HEK293 (cell line): ENCODE measurements around the gene FNTB.

Experiments
- CTCF ChIA-PET: fragments of 350-600 bp; formaldehyde crosslinking; extraction: SDS; loops from one replicate; lab custom pipeline; 2021; ENCODE audit warnings: antibody characterized with exemption; lab: Yijun Ruan, JAX
- POLR2A ChIA-PET: fragments of 300-600 bp; formaldehyde crosslinking; extraction: SDS; loops from one replicate; lab custom pipeline; 2020; ENCODE audit warnings: antibody characterized with exemption, inconsistent platforms; lab: Yijun Ruan, JAX
- H3K27ac ChIP-seq: fragments of 200-500 bp; sonication (Bioruptor generic); 2 replicates; pipeline ENCODE4 v1.5.1; 2014; ENCODE audit warnings: low read depth, low read length, control low read depth, inconsistent platforms; ENCODE audit errors: extremely low read depth
- H3K36me3 ChIP-seq, 2 experiments: fragments of 200-500 bp in 1 of 2; sonication (Bioruptor generic) in 1 of 2; 1 replicate in 1 of 2; 2 replicates in 1 of 2; pipeline ENCODE4 v1.5.1; 2014 to 2017; ENCODE audit warnings: inconsistent platforms in 2 of 2, low read length in 2 of 2; ENCODE audit not compliant: control insufficient read depth in 2 of 2, insufficient read depth in 1 of 2
- H3K4me1 ChIP-seq: fragments of 200-500 bp; sonication (Bioruptor generic); 2 replicates; pipeline ENCODE4 v1.5.1; 2014; ENCODE audit warnings: mild to moderate bottlenecking, low read length, inconsistent platforms; ENCODE audit not compliant: control insufficient read depth, insufficient read depth
- H3K4me3 ChIP-seq: 2 replicates; pipeline ENCODE4 v1.5.1; 2011; ENCODE audit warnings: low read depth, mild to moderate bottlenecking, control low read depth, low read length, moderate library complexity
- H3K9me3 ChIP-seq: fragments of 200-500 bp; sonication (Bioruptor generic); 2 replicates; pipeline ENCODE4 v1.5.1; 2014; ENCODE audit warnings: low read depth, low read length, inconsistent platforms; ENCODE audit not compliant: control insufficient read depth, insufficient read depth
- BCL6B ChIP-seq: fragments of 450-650 bp; formaldehyde crosslinking; IDR thresholded peaks from 2 replicates; pipeline ENCODE4 v1.5.1; 2017; ENCODE audit warnings: missing biosample characterization, missing genetic modification characterization
- GFI1B ChIP-seq: fragments of 450-650 bp; formaldehyde crosslinking; IDR thresholded peaks from 2 replicates; pipeline ENCODE4 v1.5.1; 2016; ENCODE audit warnings: missing biosample characterization, missing genetic modification characterization
- GLIS2 ChIP-seq: fragments of 450-650 bp; formaldehyde crosslinking; IDR thresholded peaks from 2 replicates; pipeline ENCODE4 v1.5.1; 2016; ENCODE audit warnings: missing biosample characterization, missing genetic modification characterization
- KLF1 ChIP-seq: fragments of 450-650 bp; formaldehyde crosslinking; IDR thresholded peaks from 2 replicates; pipeline ENCODE4 v1.5.1; 2016; ENCODE audit warnings: missing biosample characterization, missing genetic modification characterization
- KLF16 ChIP-seq: fragments of 450-650 bp; formaldehyde crosslinking; IDR thresholded peaks from 2 replicates; pipeline ENCODE4 v1.5.1; 2017; ENCODE audit warnings: missing biosample characterization, missing genetic modification characterization
- MYNN ChIP-seq: fragments of 450-650 bp; formaldehyde crosslinking; IDR thresholded peaks from 2 replicates; pipeline ENCODE4 v1.5.1; 2016; ENCODE audit warnings: missing biosample characterization, missing genetic modification characterization, borderline replicate concordance
- OVOL3 ChIP-seq: fragments of 450-650 bp; formaldehyde crosslinking; IDR thresholded peaks from 2 replicates; pipeline ENCODE4 v1.5.1; 2016; ENCODE audit warnings: missing biosample characterization, missing genetic modification characterization
- REPIN1 ChIP-seq: fragments of 450-650 bp; formaldehyde crosslinking; IDR thresholded peaks from 2 replicates; pipeline ENCODE4 v1.5.1; 2017; ENCODE audit warnings: missing biosample characterization, missing genetic modification characterization, low read depth
- REST ChIP-seq: fragments of 450-650 bp; formaldehyde crosslinking; IDR thresholded peaks from 2 replicates; pipeline ENCODE4 v1.5.1; 2016; ENCODE audit warnings: missing biosample characterization, missing genetic modification characterization
- SCRT2 ChIP-seq: fragments of 450-650 bp; formaldehyde crosslinking; IDR thresholded peaks from 2 replicates; pipeline ENCODE4 v1.5.1; 2016; ENCODE audit warnings: missing biosample characterization, missing genetic modification characterization
- TCF7L2 ChIP-seq: IDR thresholded peaks from 2 replicates; pipeline ENCODE4 v1.6.1; 2011; ENCODE audit warnings: low read depth, mild to moderate bottlenecking, inconsistent platforms, low read length, moderate library complexity, borderline replicate concordance
- ZBTB11 ChIP-seq: fragments of 450-650 bp; formaldehyde crosslinking; conservative IDR thresholded peaks from 2 replicates; pipeline ENCODE4 v1.5.1; 2016; ENCODE audit warnings: low read depth, missing biosample characterization, missing genetic modification characterization
- ZBTB20 ChIP-seq: fragments of 450-650 bp; formaldehyde crosslinking; IDR thresholded peaks from 2 replicates; pipeline ENCODE4 v1.5.1; 2016; ENCODE audit warnings: missing biosample characterization, missing genetic modification characterization
- ZFHX2 ChIP-seq: fragments of 450-650 bp; formaldehyde crosslinking; conservative IDR thresholded peaks from 2 replicates; pipeline ENCODE4 v1.5.1; 2016; ENCODE audit warnings: missing biosample characterization, missing genetic modification characterization
- ZNF114 ChIP-seq: fragments of 450-650 bp; formaldehyde crosslinking; IDR thresholded peaks from 2 replicates; pipeline ENCODE4 v1.5.0; 2017; ENCODE audit warnings: missing biosample characterization, missing genetic modification characterization
- ZNF132 ChIP-seq: fragments of 450-650 bp; formaldehyde crosslinking; IDR thresholded peaks from 2 replicates; pipeline ENCODE4 v1.5.1; 2017; ENCODE audit warnings: missing biosample characterization, missing genetic modification characterization, borderline replicate concordance
- ZNF140 ChIP-seq: fragments of 450-650 bp; formaldehyde crosslinking; IDR thresholded peaks from 2 replicates; pipeline ENCODE4 v1.5.1; 2016; ENCODE audit warnings: missing biosample characterization, missing genetic modification characterization
- ZNF211 ChIP-seq: fragments of 450-650 bp; formaldehyde crosslinking; IDR thresholded peaks from 2 replicates; pipeline ENCODE4 v1.5.1; 2016; ENCODE audit warnings: low read depth, missing biosample characterization, missing genetic modification characterization
- ZNF549 ChIP-seq: fragments of 450-650 bp; IDR thresholded peaks from 2 replicates; pipeline ENCODE4 v1.5.1; 2018; ENCODE audit warnings: missing biosample characterization, missing genetic modification characterization, mild to moderate bottlenecking, inconsistent platforms, moderate library complexity
- ZNF558 ChIP-seq: fragments of 450-650 bp; formaldehyde crosslinking; IDR thresholded peaks from 2 replicates; pipeline ENCODE4 v1.5.1; 2016; ENCODE audit warnings: missing biosample characterization, missing genetic modification characterization
- ZNF629 ChIP-seq: fragments of 450-650 bp; formaldehyde crosslinking; IDR thresholded peaks from 2 replicates; pipeline ENCODE4 v1.5.1; 2017; ENCODE audit warnings: missing biosample characterization, missing genetic modification characterization
- ZNF660 ChIP-seq: fragments of 450-650 bp; IDR thresholded peaks from 2 replicates; pipeline ENCODE4 v1.5.1; 2018; ENCODE audit warnings: missing biosample characterization, mild to moderate bottlenecking, missing genetic modification characterization
- ZNF701 ChIP-seq: fragments of 450-650 bp; formaldehyde crosslinking; IDR thresholded peaks from 2 replicates; pipeline ENCODE4 v1.5.1; 2016; ENCODE audit warnings: missing biosample characterization, missing genetic modification characterization
- ZNF76 ChIP-seq: fragments of 450-650 bp; formaldehyde crosslinking; IDR thresholded peaks from 2 replicates; pipeline ENCODE4; 2016; ENCODE audit warnings: low read depth, missing biosample characterization, missing genetic modification characterization, borderline replicate concordance
- ZNF768 ChIP-seq: fragments of 450-650 bp; formaldehyde crosslinking; IDR thresholded peaks from 2 replicates; pipeline ENCODE4 v1.5.1; 2018; ENCODE audit warnings: missing biosample characterization, mild to moderate bottlenecking, missing genetic modification characterization
- ZNF785 ChIP-seq: fragments of 450-650 bp; formaldehyde crosslinking; IDR thresholded peaks from 2 replicates; pipeline ENCODE4 v1.5.1; 2016; ENCODE audit warnings: missing biosample characterization, missing genetic modification characterization

Gene FNTB

DNA sequence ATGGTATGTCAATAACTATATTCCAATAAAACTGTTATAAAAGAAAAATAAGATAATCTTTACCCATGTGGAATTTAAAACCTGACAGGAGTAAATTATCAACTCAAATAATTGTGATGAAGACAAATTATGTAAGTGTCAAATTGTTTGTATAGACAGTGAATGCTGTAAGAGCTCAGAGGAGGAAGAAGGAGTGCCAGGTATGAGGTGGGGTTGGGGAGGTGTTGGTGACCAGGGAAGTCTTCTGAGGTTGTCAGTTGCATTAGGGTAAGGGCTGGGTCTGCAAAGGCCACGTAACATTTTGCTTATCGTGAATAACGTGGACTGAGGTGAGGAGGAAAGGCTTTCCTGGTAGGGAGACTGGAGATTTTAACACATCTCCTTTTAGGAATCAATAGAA lies 118.1 kb downstream of the FNTB start (continued):
- TF ChIP-seq ZNF558 (no peak), GFI1B (tag by site-specific recombination) (no peak)
- TF ChIP-seq, all 188 proteins: peak for 0

DNA sequence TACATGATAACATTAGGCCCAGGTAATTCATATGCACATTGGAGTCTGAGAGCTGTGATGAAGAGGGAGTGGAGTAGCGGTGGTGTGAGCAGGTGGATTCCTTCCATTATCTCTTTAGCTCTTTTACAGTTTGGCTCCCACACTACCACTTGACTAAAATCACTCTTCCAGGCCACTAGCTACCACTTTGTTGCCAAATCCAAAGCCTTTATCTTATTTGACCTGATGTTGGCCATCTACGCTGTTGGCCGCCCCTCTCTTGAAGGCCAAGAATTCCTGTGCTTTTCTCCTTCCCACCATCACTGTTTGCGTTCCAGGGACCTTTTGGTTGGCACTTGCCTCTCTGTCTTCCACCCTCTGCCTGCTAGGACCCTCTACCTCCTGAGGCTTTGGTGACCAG lies 119.6 kb downstream of the FNTB start:
- Histone ChIP-seq H3K27ac (no peak overlapping the region), H3K36me3 (no peaks in the 10 kb centered on the region), H3K9me3 (no peaks in the 10 kb centered on the region), H3K4me1 (no peaks in the 10 kb centered on the region), H3K4me3 (no peak overlapping the region)
- TF ChIP-seq ZNF768 (tag by site-specific recombination) (no peak), ZNF140 (no peak), ZNF132 (tag by site-specific recombination) (no peak), ZNF629 (tag by site-specific recombination) (no peak), KLF1 (tag by site-specific recombination) (no peak), BCL6B (tag by site-specific recombination) (no peak), ZNF76 (tag by site-specific recombination) (no peak)
- ChIA-PET POLR2A (no interaction called here), CTCF (no interaction called here)

DNA sequence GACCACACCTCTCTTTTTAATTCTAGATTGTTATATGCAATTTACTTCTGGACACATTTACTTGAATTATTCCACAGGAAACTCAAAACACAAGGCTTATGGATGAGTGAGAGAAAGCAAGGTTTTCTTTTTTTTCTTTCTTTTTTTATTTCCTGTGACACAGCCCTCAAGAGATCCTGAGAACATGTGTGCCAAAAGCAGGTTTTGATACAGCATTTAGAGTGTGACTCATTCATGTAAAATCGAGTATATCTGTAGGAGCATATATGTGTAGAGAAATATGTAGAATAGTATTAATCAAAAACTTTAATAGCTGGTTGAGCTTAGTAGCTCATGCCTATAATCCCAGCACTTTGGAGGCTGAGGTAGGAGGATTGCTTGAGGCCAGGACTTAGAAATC lies 120.0 kb downstream of the FNTB start:
- Histone ChIP-seq H3K36me3 (no peaks in the 10 kb centered on the region), H3K27ac (no peak overlapping the region), H3K9me3 (no peaks in the 10 kb centered on the region), H3K4me1 (no peaks in the 10 kb centered on the region), H3K4me3 (no peak overlapping the region)
- CTCF ChIA-PET: interaction anchor here (0.7 kb wide), 1 partner anchor 215 kb away, joined by 4 read pairs; no protein-coding TSS in a partner anchor
- POLR2A ChIA-PET: no interaction called here
- TF ChIP-seq ZBTB11 (no peak), ZNF549 (tag by site-specific recombination) (no peak), KLF16 (tag by site-specific recombination) (no peak), OVOL3 (tag by site-specific recombination) (no peak), SCRT2 (tag by site-specific recombination) (no peak), ZNF211 (no peak), GLIS2 (tag by site-specific recombination) (no peak), ZBTB20 (tag by site-specific recombination) (no peak), REPIN1 (tag by site-specific recombination) (no peak), TCF7L2 (no peak), ZNF701 (no peak), ZNF660 (no peak), ZNF114 (tag by site-specific recombination) (no peak), ZNF785 (no peak), REST (tag by site-specific recombination) (no peak), MYNN (tag by site-specific recombination) (no peak), ZFHX2 (tag by site-specific recombination) (no peak)
